COLO668 (cell line): ENCODE data around the gene MAPT.

Source experiments
- DNase-seq: peaks from one replicate; lab custom pipeline; 2025; ENCODE audit not compliant: unreplicated experiment; lab: John Stamatoyannopoulos, UW

Gene MAPT

DNA sequence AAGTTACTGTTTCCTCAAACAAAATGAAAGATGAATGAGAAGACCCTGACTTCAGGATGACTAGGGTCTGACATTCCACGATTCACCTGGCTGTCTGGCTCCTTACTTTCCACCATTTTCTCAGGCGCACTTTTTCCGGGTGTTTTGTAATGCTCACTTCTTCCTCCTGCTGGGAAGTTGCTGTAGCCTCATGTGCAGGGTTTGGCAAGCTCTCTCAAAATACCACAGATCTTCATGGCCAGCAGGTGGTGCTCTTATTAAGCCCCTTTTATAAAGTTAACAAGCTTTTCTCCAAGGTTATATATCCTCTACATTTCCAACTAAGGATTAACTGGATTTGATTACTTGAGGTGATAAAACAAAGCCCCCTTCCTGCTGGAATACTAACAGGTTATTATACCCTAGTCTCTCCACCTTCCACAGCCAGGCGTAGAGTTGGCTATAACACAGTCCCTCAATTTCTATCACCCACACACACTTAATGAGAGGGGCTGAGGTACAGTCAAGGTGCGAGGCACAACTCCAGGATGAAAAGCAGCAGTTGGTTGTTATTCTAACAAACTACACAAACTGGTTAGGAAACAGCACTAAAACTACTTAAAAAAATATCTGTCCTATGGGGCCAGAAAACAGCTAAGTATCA is 150.1 kb downstream of the MAPT start:
- DNase-seq, result peak; percentile 45

- no peak for DNase-seq
Observed at GRCh38 chr17:46044989-46045388, 150.6 kb downstream of the MAPT start.

- DNase-seq, result no peak
Observed at GRCh38 chr17:46045639-46046038, 151.3 kb downstream of the MAPT start.

- DNase-seq, result no peak
Observed at GRCh38 chr17:46046957-46047356, 152.6 kb downstream of the MAPT start.

DNA sequence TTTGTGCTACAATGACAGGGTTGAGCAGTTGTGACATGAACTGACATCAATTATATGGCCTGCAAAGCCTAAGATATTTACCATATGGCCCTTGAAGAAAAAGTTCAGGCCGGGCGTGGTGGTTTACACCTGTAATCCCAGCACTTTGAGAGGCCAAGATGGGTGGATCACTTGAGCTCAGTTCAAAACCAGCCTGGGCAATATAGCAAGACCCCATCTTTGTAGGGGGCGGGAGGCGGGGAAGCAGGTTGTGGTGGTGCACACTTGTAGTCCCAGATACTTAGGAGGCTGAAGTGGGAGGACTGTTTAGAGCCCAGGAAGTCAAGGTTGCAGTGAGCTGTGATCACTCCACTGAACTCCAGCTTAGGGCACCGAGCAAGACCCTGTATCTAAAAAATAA is 153.0 kb downstream of the MAPT start:
- DNase-seq, result no peak

GRCh38 chr17:46047856-46048255 is 153.5 kb downstream of the MAPT start:
- no peak for DNase-seq

GRCh38 chr17:46049656-46050055 is 155.3 kb downstream of the MAPT start:
- no peak for DNase-seq

- DNase-seq, result no peak
Observed at GRCh38 chr17:46053911-46054534, 159.7 kb downstream of the MAPT start.

GRCh38 chr17:46056800-46057304 is 162.5 kb downstream of the MAPT start:
- no peak for DNase-seq

GRCh38 chr17:46057366-46057765 is 163.0 kb downstream of the MAPT start:
- DNase-seq, result no peak

- no peak for DNase-seq
Observed at GRCh38 chr17:46059486-46059885, 165.1 kb downstream of the MAPT start.

DNA sequence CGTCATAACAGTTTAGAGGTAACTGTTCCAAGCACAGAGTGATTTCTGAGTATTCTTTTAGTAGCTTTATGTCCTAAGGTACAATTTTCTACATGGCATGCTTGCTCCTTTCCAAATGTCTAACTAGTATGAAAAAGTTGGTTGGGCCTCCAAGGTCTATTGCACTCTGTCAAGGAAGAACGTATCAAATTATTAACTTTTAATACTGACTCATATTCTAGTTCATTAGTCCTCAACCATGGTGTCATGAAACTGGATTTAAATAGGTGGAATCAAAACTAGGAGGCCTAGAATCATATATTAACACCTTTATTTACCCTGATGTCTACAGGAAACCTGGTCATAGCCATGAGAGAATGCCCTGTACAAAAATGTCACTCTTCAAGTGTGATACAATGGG is 166.1 kb downstream of the MAPT start:
- DNase-seq, result no peak

- no peak for DNase-seq
Observed at GRCh38 chr17:46061435-46061834, 167.1 kb downstream of the MAPT start.

DNA sequence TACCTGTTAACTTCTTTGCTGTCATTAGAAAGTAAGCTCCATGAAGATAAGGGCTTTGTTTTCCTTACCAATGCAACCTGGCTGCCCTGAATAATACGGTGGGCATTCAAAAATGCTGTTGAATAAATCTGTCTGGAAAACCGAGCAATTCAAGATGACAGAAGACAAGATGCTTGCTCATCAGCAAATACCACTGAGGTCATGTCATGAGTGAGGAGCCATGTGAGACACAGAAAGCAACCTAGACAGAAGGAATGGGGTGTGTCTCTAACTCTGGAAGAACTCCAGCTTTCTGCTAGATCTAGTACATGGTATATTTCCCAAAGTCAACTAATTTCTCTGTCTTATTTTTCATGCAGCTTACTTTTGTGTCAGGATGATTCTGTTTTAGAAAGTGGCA is 168.9 kb downstream of the MAPT start:
- no peak for DNase-seq

GRCh38 chr17:46064460-46064859 is 170.1 kb downstream of the MAPT start:
- no peak for DNase-seq

DNA sequence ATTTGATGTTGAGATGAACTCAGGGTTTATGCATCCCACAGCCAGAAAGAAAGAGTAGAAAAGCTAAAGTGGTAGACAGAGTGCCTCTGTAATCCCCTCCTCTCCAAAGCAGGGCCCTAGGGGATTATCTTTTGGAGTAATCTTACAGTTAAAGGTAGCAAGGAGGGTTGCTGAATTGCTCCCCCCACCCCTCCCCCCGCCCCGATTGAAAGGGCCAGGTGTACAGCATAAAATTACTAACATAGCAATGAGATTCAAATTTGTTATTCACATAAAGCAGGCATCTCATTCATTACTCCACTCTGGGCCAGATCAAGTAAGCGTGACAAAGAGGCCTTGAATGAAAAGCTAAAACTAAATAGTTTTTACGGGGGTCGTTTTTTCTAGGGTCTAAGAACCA is 177.4 kb downstream of the MAPT start:
- no peak for DNase-seq

DNA sequence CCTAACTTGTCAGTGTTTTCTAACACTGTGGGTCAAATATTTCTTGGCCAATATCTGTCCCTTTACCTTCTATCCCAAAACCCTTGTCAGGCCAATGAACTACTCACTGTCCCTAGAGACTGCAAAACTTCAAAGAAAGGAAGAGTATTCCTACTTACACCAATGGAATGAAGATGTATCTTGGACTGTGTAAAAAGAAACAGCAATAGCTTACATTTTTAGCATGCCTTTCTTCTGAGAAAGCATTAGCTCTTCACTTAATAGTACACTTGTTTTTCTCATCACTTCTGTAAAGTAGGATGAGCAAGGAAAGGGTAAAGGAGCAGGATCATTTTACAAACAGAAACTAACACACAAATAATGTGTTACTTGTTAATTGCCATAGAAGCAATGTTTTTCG is 178.6 kb downstream of the MAPT start:
- DNase-seq, result no peak

GRCh38 chr17:46074540-46074939 is 180.2 kb downstream of the MAPT start:
- DNase-seq, result no peak
